GM19238 (cell line): ENCODE measurements around the gene SLC9A8.
"Not testable (repeated sequence)": the region's sequence is repeated elsewhere in the genome, so short reads cannot be mapped to it uniquely, and the experiment has no call there.

Source experiments
- DNase-seq: peaks from one replicate; pipeline ENCODE4 v3.0.0; 2011; ENCODE audit warnings: low spot score; ENCODE audit not compliant: insufficient read length

Gene SLC9A8

DNA sequence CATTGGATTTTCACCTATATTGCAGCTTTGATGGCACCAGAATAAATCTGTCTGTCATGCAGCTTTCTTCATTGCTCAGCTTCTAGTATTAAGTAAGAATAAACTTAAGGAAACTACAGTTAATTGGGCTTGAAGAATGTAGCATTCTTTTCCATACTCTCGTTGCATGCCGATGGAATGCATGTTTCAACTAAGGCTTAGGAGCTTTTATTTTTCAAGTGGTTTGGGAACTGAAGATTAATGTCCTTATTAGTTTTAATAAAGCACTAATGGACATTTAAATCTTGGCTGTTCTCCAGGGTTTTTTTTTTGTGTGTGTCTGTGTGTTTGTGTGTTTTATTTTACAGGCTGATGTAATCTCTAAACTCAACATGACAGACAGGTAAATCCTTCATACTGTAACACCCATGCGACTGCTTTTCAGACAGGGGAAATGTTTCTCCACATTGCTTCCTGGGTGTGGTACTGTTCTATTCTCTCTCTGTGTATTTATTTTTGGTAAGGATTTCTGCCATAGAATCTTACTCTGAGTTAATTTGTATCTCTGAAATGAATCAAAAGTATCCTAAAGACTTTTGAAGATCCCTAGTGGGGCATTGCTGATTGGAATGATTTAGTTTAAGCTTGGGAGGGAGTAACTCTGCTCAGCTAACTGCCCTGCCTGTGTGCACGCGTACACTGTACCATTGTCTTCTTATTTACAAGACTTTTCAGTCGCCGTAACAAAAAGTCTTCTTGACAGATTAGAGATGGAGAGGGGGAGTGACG is 38.0 kb downstream of the SLC9A8 start:
- DNase-seq: no peak

DNA sequence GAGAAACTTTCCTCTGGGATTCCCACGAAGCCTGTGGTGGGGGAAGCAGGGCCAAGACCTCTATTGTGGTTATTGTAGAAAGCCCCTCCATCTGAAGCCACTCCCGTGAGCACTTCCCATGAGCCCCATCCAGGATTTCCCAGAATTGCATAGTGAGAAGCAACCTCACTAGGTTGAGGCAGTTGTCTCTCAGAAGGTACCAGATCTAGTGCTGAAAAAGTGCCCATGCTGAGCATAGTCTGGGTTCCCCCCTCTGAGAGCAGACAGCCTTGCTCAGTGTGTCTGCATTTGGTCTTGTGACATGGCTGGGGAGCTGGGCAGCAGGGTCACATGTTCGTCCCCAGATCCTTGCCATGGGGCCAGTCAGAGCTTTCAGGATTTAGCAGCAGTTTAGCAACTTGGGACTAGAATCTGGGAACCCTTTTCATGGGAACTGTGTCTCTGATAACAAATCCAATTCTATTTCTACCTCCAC is 38.6 kb downstream of the SLC9A8 start:
- DNase-seq: no peak

DNA sequence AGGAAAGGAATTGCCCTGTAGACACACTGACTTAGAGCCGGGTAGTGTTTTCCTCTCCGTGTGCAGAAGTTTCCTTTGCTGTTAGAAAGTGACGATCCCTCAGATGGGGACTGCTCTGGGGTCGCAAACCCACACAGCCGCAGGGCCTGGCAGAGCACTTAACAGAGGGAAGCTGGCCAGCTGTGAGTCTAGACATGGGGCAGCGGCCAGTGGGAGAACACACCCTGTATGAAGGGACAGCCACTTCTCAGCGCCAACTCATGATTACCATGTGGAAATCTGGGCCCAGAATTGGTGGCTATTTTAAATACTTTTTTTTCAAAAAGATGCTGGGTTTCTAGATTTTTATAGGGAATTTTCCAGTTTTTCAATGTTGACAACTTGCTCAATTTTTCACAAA is 39.4 kb downstream of the SLC9A8 start:
- DNase-seq: no peak

DNA sequence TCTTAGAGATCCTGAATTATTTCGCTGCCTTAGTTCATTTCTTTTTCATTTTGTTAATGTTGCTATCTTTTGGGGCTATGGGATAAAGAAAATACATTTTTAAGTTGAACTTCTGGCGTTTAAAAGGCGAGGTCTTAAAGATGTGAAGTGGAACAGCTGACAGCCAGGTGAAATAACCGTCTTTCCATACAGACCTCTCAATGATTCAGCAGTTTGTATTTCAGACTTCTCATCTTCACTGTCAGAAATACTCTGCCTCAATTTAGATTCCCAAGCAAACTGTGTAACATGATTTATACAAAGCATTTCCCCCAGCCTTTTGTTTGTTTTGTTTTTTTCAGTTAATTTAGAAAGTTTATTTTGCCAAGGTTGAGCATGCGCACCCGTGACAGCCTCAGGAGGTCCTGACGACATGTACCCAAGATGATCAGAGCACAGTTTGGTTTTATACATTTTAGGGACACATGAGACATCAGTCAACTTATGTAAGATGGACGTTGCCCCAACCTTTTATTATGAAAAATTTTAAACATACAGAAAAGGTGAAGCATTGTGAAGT is 40.0 kb downstream of the SLC9A8 start:
- no peak for DNase-seq

DNA sequence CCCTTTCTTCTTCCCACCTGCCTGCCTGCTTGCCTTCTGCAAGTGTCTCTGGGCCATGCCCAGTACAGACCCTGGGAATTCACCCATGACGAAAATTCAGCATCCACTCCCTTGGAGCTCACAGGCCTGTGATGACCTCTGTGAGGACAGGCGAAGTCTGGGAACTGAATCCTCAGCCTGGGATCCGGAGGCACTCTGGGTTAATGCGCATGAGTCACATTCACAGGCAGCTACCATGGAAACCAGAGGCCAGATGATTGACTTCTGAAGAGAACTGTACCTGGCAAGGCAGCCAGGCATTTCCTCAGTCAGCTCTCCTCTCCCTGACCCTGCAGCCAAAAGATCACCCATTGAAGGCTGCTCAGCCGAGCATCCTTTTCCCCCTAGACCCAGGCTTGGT is 41.0 kb downstream of the SLC9A8 start:
- DNase-seq: no peak

DNA sequence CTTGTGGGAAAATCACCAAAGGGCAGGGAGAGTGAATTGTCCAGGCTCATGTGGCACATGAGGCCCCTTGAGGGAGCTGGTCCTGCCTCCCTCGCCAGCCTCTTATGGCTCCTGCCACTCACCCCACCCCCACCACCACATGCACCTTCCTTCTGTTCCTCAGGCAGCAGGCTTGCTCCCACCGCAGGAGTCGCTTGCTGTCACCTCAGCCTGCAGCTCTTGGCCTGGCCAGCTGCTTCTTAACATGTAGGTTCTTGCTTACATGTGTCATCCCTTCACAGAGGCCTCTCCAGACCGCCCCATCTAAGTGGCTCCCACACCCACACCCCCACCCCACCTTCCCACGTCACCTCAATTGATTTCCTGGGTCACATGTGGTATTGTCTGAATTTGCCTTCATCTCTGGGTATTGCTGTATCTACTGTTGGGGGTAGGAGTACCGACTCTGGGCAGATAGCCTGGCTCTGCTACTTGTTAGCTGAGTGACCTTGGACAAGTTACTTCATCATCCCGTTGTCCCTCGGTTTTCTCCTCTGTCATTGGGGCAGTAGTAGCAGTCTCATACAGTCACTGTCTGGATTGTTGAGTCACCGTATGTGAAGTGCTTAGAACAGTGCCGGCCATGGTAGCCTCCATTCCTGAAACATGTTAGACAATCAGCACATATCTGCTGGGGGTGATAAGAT is 41.7 kb downstream of the SLC9A8 start:
- DNase-seq: no peak

DNA sequence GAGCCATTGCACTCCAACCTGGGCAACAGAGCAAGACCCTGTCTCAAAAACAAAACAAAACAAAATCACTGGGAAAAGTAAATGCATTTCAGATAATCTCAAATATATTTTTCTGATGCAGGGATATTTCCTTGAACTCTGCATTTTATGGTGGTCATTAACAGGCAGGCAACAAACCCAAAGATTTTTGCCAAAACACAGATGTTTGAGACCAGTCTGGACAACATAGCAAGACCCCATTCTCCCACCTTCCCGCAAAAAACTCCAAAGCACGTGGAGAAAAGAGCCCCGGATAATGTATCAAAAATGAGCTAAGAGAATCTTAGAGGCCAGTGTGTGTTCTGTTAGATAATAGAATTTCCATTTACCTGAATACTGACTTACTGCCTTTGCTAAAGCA is 44.3 kb downstream of the SLC9A8 start:
- DNase-seq: no peak

DNA sequence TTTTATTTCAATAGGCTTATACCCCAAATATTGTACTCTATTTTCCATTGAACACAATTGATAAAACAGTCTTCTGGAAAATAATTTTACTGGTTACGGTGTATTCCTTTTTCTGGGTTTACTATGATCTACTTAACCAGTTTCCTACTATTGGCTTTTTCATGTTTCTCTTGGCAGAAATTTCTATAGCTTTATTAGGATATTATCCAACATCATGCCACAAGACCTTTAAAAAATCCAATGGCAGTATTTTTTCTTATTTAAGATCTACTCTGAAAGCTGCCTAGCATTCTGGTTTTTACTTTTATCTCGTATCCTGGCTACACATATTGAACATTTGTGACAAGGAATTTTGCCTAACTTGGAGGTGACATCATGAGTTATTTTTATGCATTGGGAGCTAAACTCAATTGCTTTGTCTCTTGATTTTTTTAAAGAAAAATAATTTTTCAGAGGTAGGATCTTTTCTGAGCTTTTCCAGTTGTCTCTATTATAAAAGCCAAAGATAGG is 45.5 kb downstream of the SLC9A8 start:
- DNase-seq: no peak

DNA sequence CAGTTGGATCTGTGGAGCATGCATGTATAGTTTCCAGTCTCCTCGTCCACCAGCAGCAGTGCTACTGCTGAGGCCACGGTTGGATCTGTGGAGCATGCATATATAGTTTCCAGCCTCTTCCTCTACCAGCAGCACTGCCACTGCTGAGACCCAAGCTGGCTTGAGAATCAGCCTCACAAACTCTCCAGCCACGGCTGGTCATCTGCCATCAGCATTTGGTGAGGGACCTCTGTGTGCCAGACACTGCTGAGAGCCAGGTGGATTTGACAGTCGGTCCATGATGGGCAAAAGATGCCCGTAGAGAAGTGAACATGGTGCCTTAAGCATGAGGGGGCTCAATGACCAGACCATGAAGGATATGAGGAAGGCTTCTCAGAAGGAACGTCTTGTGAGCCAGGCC is 46.4 kb downstream of the SLC9A8 start:
- DNase-seq: no peak

DNA sequence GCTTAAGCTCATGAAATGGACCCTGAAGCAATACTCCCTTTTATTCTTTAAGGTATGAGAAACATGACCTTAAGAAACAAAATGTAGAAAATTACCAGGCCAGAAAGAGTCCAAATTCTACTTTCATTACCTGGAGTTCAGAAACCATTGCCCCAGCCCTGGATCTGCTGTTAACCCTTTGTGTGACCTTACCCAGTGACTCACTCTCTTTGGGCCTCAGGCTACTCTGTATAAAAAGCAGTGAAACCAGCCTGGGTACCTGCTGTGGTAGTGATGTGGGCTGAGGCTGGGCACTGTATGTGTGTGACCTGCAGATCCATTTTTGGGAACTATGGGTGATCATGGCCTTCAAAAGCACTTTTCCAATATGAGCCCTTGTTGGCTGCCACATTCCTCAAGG is 47.2 kb downstream of the SLC9A8 start:
- no peak for DNase-seq

DNA sequence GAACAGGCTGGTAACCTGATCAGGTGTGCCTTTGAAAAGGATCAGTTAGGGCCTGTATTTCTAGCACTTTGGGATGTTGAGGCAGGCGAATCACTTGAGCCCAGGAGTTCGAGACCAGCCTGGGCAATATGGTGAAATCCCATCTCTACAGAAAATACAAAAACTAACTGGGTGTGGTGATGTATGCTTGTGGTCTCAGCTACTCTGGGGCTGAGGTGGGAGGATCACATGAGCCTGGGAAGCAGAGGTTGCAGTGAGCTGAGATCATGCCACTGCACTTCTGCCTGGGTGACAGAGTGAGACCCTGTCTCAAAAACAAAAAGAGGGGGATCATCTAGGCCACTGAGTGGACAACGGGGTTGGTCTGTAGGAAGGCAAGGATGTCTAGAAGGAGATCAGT is 48.6 kb downstream of the SLC9A8 start:
- DNase-seq: not testable (repeated sequence)

DNA sequence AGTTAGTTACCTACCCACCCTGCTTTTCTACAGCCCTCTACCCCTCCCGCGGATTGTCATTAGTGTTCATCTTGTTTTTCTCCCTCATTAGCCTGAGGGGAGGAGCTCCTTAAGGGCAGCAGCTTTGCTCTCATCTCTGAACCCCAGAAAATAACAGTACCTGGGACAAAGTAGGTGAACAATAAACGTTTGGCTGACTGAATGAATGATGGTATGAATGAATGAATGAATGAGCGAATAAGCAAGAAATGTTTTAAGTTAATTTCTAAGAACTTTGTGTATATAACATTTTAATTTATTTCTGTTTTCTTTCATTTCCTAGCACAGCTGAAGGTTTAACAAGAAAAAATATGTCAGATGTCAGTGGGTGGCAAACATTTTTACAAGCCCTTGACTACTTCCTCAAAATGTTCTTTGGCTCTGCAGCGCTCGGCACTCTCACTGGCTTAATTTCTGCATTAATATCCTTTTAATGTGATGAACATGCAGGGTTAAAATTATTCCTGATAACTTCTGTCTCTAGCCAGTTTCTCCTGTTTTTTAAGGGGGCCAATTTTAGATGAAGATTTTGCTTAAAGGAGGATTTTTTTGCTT is 50.1 kb downstream of the SLC9A8 start:
- no peak for DNase-seq

DNA sequence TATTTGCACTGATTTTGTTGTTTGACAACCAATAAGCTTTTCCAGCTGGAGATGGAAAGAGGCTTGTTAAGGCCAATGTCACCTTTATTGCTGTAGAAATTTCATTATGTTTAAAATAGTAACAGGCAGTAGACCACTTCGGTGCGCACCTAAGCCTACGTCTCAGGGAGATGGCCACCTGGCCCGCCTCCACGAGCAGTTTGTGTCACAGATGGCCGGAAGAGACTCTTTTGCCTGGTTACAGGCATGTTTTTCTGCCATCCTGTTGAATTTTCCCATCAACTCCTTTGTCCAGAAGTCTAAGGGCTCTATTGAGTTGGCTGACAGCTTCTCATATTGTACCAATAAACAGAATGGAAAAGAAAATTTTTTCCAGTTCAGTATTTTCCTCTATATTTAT is 51.0 kb downstream of the SLC9A8 start:
- no peak for DNase-seq

DNA sequence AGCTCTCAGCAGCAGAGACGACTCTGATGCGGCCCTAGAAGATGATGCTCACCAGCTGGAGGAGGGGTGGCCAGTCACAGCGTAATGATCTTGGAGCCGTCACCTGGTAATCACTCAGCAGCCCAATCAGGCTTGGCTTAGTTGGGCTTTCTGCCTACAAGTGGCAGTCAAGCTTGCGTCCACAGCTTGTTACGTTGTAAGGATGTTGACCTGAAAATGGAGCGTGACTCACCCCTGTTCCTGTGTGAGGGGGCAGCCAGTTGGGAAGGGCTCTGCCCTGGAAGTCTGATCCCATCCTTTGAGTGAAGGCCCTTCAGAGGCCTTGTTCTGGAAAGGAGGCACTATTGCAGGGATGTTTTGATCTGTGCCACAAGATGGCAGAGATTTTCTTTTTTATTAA is 52.9 kb downstream of the SLC9A8 start:
- no peak for DNase-seq

DNA sequence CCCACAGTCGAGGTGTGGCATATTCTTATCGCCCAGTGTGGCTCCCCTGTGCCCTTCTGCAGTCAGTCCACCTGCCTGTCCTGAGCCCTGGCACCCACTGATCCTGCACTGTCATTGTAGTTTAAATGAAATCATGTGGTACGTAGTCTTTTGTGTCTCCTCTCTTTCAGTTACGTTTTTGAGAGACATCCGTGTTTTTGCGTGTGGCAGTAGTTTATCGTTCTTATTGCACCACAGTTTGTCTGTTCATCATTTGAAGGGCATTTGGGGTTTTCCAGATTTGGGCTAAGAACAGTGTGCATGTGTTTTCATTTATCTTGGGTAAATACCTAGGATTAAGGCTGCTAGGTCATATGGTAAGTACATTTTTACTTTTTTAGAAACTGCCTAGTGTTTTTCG is 53.4 kb downstream of the SLC9A8 start:
- DNase-seq: no peak

DNA sequence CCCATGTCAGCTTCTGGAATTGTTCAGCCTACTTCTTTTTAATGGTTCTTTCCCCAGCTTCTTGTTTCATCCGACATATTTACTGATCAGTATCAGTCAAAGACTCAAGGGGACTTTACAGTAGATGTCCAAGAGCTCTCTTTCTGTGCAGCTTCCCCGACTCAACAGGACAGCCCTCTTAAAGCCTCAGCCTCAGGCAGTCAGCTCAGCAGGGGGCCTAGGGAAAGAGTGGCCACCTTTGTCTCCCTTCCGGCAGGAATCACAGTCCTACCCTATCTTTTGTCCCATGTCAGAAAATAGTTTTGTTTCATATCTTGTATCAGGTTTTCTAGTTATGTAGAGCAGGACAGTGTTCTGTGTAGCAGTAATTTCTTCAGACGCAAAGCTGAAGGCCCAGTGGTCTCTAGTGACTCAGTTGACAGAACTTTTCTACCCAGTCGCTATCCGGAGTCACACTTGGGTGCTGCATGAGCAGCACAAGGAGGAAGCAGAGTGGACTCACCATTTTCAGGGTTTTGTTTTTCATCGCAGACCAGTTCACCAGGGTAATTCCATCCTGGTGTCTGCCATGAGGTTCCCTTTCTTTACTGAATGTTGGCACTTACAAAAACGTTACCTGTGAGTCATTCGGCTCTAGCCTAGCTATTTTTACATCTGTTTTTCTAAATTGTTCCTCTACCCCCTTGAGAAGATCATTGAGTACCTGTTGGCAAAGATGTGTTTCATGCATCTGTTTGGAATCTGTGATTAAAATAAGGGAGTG is 55.0 kb downstream of the SLC9A8 start:
- no peak for DNase-seq

DNA sequence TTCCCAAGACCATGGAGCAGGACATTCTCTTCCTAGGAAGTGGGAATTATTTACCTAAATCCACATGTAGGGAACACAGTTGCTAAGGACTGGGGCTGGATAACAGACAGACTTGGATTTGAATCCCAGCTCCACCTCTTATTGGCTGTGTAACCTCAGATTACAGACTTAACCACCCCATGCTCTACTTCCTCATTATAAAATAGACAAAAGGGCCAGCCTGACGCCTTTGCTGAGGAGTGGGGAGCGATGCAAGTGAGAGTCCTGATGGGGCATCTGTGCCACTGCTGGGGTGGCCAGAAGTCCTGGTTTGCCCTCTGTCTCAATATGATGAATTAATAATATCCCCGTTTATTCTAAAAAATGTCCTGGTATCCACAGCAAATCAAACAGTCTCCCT is 55.9 kb downstream of the SLC9A8 start:
- DNase-seq: no peak

DNA sequence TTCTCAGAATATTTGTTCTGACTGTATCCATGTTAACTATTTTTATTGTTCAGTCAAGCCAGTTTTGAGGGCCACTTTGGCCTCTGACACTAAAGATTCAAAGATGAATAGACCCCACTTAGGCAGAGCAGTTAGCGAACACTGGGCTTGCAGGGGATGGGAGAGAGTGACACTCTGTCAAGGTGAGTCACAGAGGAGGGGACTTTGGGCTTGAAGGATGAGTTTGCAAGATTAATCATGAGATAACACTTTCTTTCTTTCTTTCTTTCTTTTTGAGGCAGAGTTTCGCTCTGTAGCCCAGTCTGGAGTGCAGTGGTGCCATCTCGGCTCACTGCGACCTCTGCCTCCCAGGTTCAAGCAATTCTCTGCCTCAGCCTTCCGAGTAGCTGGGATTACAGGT is 56.3 kb downstream of the SLC9A8 start:
- no peak for DNase-seq

DNA sequence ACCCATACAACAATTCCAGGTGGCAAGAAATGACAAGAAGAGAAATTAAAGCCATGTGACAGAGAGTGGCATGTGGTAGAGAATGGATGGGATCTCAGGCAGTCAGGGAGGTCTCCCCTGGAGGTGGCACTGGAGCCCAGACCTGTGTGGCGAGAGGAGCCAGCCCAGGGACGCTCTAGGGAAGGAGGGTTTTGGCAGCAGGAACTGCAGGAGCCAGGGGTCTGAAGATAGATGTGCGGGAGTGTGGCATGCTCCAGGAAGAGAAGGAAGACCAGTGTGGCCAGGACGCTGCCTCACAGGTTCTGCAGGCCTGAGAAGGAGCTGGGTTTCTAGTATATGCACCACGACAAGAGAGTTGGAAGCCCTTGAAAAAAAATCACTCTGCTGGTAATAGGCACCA is 57.6 kb downstream of the SLC9A8 start:
- DNase-seq: no peak

DNA sequence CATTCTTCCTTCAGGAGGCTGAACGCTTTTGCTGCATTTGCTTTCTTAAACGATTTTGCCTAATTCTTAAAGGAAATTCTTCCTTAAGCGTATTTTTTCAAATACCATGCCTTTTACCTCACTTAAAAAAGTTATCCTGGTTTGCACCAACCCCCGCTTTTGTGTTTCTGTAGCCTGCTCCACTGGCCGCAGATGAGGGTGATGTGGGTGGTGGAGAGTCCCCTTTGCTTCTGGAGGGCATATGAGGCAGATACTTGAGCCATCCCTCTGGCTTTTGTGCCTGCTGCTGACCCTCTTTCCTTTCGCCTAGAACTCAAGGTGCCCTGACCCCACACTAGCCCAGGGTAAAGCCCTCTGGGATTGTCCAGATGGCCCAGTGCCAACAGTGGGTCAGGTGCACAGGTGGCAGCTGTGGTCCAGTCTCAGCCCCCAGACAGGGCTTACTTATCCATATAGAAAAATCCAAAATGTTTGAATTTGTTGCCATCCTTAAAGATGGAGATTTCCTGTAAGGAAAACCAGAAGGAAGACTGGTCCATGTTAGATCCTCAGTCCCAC is 58.8 kb downstream of the SLC9A8 start:
- DNase-seq: no peak

DNA sequence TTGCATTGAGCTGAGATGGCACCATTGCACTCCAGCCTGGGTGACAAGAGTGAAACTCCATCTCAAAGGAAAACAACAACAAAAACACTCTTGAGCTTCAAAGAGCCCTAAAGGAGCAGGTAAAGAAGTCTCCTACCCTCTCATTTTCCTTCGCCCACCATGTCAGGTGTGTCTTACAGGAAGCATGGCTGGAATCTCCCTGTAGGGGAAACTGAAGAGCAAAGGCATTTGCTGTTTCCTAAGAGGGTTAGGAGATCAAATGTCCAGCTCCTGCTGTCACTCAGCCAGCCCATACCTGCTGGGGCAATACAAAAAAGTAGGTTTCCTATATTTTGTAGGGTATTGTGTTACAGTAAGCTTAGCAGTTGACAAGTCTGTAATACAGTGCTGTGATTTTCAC is 59.4 kb downstream of the SLC9A8 start:
- DNase-seq: no peak
